ENCODE measurements around the gene MID1IP1. TPM values are rescaled to one million over a fixed set of nuclear protein-coding genes. Genes with fewer than 3 reads are reported as not detected.

Gene MID1IP1
- total RNA-seq, 1 donor = 54.9 TPM

GRCh38 chrX:38774249-38774648 is 27.0 kb upstream of the MID1IP1 start:
- TF ChIP-seq, protein P1, sequence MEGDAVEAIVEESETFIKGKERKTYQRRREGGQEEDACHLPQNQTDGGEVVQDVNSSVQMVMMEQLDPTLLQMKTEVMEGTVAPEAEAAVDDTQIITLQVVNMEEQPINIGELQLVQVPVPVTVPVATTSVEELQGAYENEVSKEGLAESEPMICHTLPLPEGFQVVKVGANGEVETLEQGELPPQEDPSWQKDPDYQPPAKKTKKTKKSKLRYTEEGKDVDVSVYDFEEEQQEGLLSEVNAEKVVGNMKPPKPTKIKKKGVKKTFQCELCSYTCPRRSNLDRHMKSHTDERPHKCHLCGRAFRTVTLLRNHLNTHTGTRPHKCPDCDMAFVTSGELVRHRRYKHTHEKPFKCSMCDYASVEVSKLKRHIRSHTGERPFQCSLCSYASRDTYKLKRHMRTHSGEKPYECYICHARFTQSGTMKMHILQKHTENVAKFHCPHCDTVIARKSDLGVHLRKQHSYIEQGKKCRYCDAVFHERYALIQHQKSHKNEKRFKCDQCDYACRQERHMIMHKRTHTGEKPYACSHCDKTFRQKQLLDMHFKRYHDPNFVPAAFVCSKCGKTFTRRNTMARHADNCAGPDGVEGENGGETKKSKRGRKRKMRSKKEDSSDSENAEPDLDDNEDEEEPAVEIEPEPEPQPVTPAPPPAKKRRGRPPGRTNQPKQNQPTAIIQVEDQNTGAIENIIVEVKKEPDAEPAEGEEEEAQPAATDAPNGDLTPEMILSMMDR (IDR thresholded peaks at IDR 0.05; ENCODE audit: insufficient read depth, low read length) = no peak
- no peak for DNase-seq (ENCODE audit: low read depth)
- no peak overlapping the region for H3K4me3 ChIP-seq (ENCODE audit: low read depth, low read length)

DNA sequence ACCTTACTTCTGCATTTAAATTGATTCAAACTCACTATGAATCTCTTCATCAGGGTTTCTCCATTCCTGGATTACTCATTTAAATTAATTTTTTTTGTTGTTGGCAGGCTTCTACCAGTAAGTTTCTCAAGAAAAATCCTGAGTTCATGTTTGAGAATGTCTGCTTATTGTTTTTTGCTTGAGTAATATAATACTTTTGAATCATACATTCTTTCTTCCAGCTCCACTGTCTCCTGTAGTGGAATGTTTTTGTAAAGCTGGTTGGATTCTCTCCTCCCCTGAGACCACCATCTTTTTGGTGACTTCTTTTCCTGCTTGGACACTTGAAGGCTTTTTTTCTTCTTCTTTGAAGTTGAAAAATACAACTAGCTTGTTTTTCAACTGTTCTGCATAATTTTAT is 4.3 kb upstream of the MID1IP1 start:
- DNase-seq (ENCODE audit: low read depth) = peak; percentile 68

DNA sequence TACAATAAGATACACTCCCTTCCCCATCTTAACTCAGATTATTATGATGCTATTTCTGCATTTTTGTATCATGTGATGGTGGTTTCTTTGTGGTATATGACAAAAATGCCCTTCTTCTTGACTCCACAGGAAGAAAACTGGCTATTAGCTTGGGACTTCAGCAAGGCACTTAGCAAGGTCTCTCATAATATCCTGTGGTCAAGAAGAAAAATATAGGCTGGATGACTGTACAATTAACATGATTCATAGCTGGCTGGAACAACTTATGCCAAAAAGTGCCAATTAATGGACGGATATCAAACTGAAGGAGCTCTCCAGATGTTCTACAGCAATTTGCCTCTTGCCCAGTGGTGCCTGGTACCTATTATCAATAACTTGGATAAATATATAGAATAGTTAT is 2.3 kb upstream of the MID1IP1 start:
- TF ChIP-seq, protein P1 (IDR thresholded peaks at IDR 0.05; ENCODE audit: insufficient read depth, low read length) = no peak
- no peak overlapping the region for H3K4me3 ChIP-seq (ENCODE audit: low read depth, low read length)
- peak; percentile 63 for DNase-seq (ENCODE audit: low read depth)

More for the DNA sequence above, 4.3 kb upstream of the MID1IP1 start:
- TF ChIP-seq, protein P1 (IDR thresholded peaks at IDR 0.05; ENCODE audit: insufficient read depth, low read length) = no peak
- H3K4me3 ChIP-seq (ENCODE audit: low read depth, low read length) = no peak overlapping the region

DNA sequence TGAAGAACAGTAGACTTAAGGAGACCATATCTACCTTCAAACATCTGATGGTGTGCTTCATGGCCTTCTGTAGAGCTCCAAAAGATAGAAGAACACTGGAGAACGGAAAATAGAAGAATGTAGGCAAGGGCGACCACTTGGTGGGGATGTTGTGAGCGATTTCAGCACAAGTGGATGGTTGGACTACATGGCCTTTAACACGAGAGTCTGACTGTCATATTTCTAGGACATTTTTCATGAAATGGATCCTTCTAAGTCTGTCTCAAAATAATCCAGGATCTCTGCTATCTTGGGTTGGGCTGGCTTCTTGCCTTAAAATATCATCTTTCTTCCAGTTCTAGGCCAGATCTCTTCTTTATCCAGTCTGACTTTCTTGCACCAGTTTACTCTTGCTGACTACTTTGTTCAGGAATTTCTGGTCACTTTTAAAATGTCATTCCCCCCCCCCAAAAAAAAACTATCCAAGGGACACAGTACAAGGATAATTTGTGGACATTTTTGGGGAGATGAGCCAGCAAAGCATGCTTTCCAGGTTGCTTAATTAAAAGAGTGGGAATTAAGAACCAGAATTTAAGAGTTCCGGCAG is 1.2 kb upstream of the MID1IP1 start:
- DNase-seq (ENCODE audit: low read depth) = no peak
- TF ChIP-seq, protein P1 (IDR thresholded peaks at IDR 0.05; ENCODE audit: insufficient read depth, low read length) = no peak
- no peak overlapping the region for H3K4me3 ChIP-seq (ENCODE audit: low read depth, low read length)

DNA sequence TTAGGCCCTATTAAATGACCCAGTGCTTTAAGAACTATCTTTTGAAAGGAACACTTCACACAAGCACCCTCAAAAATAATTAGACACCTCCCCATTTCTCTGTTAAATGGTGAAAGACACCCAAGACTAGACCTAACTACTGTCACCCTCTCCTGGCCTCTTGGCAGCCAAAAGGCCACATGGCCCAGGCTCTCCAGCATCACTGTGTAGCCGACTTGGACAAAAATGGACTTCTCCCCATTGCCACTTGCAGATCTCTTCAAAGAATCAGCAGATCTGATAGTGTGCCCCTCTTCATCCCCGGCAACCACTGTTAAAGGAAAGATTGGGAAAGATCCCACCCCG is 2.0 kb downstream of the MID1IP1 start:
- peak overlapping the region; percentile 79 for H3K4me3 ChIP-seq (ENCODE audit: low read depth, low read length)
- TF ChIP-seq, protein P1 (IDR thresholded peaks at IDR 0.05; ENCODE audit: insufficient read depth, low read length) = no peak
- DNase-seq (ENCODE audit: low read depth) = no peak

DNA sequence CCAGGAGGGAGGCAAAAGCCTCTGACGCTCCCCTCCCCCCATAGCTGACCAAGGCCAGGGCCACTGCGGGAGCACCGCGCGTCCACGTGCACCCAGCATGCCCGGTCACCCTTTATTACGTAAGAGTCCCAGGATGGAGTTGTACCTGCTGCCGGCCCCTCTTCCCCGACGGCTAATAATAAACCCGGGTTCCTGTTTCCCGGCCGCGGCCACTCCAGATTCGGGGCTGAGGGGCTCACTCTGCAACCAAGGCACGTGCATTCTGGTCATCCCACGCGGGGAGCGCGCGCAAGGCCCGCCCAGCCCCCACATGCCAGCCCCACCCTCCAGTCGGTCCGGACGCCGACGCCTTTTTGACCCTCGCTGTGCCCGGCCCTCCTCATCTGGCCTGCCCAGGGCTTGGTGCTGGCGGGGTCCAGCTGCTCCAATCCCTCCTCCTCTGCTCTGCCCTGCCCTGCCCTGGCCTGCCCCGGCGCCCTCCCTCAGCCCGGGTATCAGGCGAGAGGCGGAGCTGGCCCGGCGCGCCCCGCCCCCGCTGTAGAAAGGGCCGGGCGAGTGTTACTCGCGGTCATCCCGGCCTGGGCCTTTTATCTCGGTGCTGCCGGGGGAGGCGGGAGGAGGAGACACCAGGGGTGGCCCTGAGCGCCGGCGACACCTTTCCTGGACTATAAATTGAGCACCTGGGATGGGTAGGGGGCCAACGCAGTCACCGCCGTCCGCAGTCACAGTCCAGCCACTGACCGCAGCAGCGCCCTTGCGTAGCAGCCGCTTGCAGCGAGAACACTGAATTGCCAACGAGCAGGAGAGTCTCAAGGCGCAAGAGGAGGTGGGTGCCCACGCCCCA is 2.6 kb downstream of the MID1IP1 start:
- TF ChIP-seq, protein P1 (IDR thresholded peaks at IDR 0.05; ENCODE audit: insufficient read depth, low read length) = no peak
- peak overlapping the region; percentile 79 for H3K4me3 ChIP-seq (ENCODE audit: low read depth, low read length)
- DNase-seq (ENCODE audit: low read depth) = peak; percentile 70
